DMS153 (cell line): ENCODE data around the gene ERCC6L2.

ENCODE experiments used
- DNase-seq: peaks from one replicate; lab custom pipeline; 2025; lab: John Stamatoyannopoulos, UW

Gene ERCC6L2

GRCh38 chr9:95875305-95876137, at the start of gene ERCC6L2:
Gene ERCC6L2, plus strand, starts transcription at chr9:95875691. Its CDS starts 348 bp downstream, at chr9:95876039.
- peak; percentile 97 for DNase-seq

GRCh38 chr9:95826183-95826838, 49.2 kb upstream of the ERCC6L2 start:
- DNase-seq, result no peak

- DNase-seq, result no peak
These were observed 44.7 kb upstream of the ERCC6L2 start for GRCh38 chr9:95830768-95831167.

- no peak for DNase-seq
These were observed 43.7 kb upstream of the ERCC6L2 start for GRCh38 chr9:95831810-95832209.

GRCh38 chr9:95833546-95834178, 41.8 kb upstream of the ERCC6L2 start:
- DNase-seq, result no peak

- no peak for DNase-seq
These were observed 41.1 kb upstream of the ERCC6L2 start for GRCh38 chr9:95834281-95834907.

GRCh38 chr9:95835393-95835792, 40.1 kb upstream of the ERCC6L2 start:
- DNase-seq, result no peak

- DNase-seq, result no peak
These were observed 39.4 kb upstream of the ERCC6L2 start for GRCh38 chr9:95836072-95836471.

GRCh38 chr9:95839012-95839411, 36.5 kb upstream of the ERCC6L2 start:
- no peak for DNase-seq

- no peak for DNase-seq
These were observed 35.4 kb upstream of the ERCC6L2 start for GRCh38 chr9:95840074-95840473.

GRCh38 chr9:95841377-95841776, 34.1 kb upstream of the ERCC6L2 start:
- no peak for DNase-seq

- DNase-seq, result no peak
These were observed 29.7 kb upstream of the ERCC6L2 start for GRCh38 chr9:95845751-95846150.

- DNase-seq, result no peak
These were observed 26.7 kb upstream of the ERCC6L2 start for GRCh38 chr9:95848764-95849163.

- peak; percentile 23 for DNase-seq
These were observed 23.1 kb upstream of the ERCC6L2 start for GRCh38 chr9:95852059-95853032.

GRCh38 chr9:95854386-95855020, 21.0 kb upstream of the ERCC6L2 start:
- DNase-seq, result no peak

GRCh38 chr9:95855961-95856360, 19.5 kb upstream of the ERCC6L2 start:
- no peak for DNase-seq

- DNase-seq, result no peak
These were observed 18.4 kb upstream of the ERCC6L2 start for GRCh38 chr9:95857124-95857523.

- no peak for DNase-seq
These were observed 17.6 kb upstream of the ERCC6L2 start for GRCh38 chr9:95857896-95858295.

GRCh38 chr9:95862343-95862742, 13.1 kb upstream of the ERCC6L2 start:
- no peak for DNase-seq

- DNase-seq, result no peak
These were observed 10.5 kb upstream of the ERCC6L2 start for GRCh38 chr9:95864852-95865580.
